OCI-LY1 (cell line): Measurements from ENCODE around the gene PROZ.

ENCODE experiments used
- H2AFZ ChIP-seq: fragments of 200-600 bp; sonication (generic), shearing (Covaris generic); 2 replicates; pipeline ENCODE4 v1.6.0; 2014; ENCODE audit warnings: antibody characterized with exemption, mild to moderate bottlenecking, low read length
- H3F3A ChIP-seq: fragments of 200-600 bp; sonication (generic), shearing (Covaris generic); 2 replicates; pipeline ENCODE4 v1.6.0; 2014; ENCODE audit warnings: mild to moderate bottlenecking, antibody characterized with exemption, low read length, moderate library complexity; ENCODE audit not compliant: insufficient read depth
- H3K27ac ChIP-seq: fragments of 200-600 bp; sonication (generic); 2 replicates; pipeline ENCODE4 v1.5.1; 2014; ENCODE audit warnings: low read length, mixed run types, mild to moderate bottlenecking, low read depth; ENCODE audit not compliant: poor library complexity, severe bottlenecking
- H3K27me3 ChIP-seq: fragments of 200-600 bp; sonication (generic); 2 replicates; pipeline ENCODE4 v1.6.0; 2014; ENCODE audit warnings: antibody characterized with exemption, mild to moderate bottlenecking, low read length, moderate library complexity; ENCODE audit not compliant: insufficient read depth
- H3K36me3 ChIP-seq: fragments of 200-600 bp; sonication (generic); 2 replicates; pipeline ENCODE4 v1.6.1; 2014; ENCODE audit warnings: mild to moderate bottlenecking, antibody characterized with exemption, low read length, moderate library complexity, mixed read lengths; ENCODE audit not compliant: insufficient read depth
- H3K4me1 ChIP-seq: fragments of 200-600 bp; sonication (generic); 2 replicates; pipeline ENCODE4 v1.5.1; 2014; ENCODE audit warnings: mild to moderate bottlenecking, low read length, moderate library complexity; ENCODE audit not compliant: insufficient read depth, severe bottlenecking
- H3K4me2 ChIP-seq: fragments of 200-600 bp; sonication (generic), shearing (Covaris generic); 2 replicates; pipeline ENCODE4 v1.6.1; 2014; ENCODE audit warnings: low read length
- H3K4me3 ChIP-seq: fragments of 200-600 bp; sonication (generic); 2 replicates; pipeline ENCODE4 v1.5.1; 2014; ENCODE audit warnings: low read length, low read depth, mild to moderate bottlenecking, mixed read lengths; ENCODE audit not compliant: poor library complexity, severe bottlenecking
- H3K79me2 ChIP-seq: fragments of 200-600 bp; shearing (Covaris generic); 2 replicates; pipeline ENCODE4 v1.6.1; 2016; ENCODE audit warnings: mixed run types, low read length, mixed read lengths; ENCODE audit not compliant: insufficient read depth
- H3K9ac ChIP-seq: fragments of 200-600 bp; sonication (generic), shearing (Covaris generic); 2 replicates; pipeline ENCODE4 v1.6.1; 2014; ENCODE audit warnings: mild to moderate bottlenecking, low read length, mixed read lengths
- H3K9me2 ChIP-seq: fragments of 200-600 bp; sonication (generic), shearing (Covaris generic); 2 replicates; pipeline ENCODE4 v1.6.1; 2014; ENCODE audit warnings: low read depth, mild to moderate bottlenecking, low read length, mixed read lengths
- H3K9me3 ChIP-seq: fragments of 200-600 bp; shearing (Covaris generic); 2 replicates; pipeline ENCODE4 v1.6.1; 2014; ENCODE audit warnings: low read length, mixed read lengths
- H4K20me1 ChIP-seq: fragments of 200-600 bp; sonication (generic), shearing (Covaris generic); 2 replicates; pipeline ENCODE4 v1.6.0; 2016; ENCODE audit warnings: mild to moderate bottlenecking, low read length; ENCODE audit not compliant: insufficient read depth
- EZH2 ChIP-seq: fragments of 200-600 bp; sonication (generic), shearing (Covaris generic); IDR thresholded peaks from 2 replicates; pipeline ENCODE4 v1.8.0; 2017; ENCODE audit warnings: borderline replicate concordance, mixed run types, mild to moderate bottlenecking, antibody characterized with exemption, low read length, moderate library complexity, mixed read lengths
- TF ChIP-seq, protein P1 (sequence below): fragments of 200-600 bp; sonication (generic), shearing (Covaris generic); IDR thresholded peaks from 2 replicates; pipeline ENCODE4 v1.5.1; 2017; ENCODE audit warnings: mild to moderate bottlenecking, antibody characterized with exemption, low read length, moderate library complexity, mixed read lengths

The PROZ gene

DNA sequence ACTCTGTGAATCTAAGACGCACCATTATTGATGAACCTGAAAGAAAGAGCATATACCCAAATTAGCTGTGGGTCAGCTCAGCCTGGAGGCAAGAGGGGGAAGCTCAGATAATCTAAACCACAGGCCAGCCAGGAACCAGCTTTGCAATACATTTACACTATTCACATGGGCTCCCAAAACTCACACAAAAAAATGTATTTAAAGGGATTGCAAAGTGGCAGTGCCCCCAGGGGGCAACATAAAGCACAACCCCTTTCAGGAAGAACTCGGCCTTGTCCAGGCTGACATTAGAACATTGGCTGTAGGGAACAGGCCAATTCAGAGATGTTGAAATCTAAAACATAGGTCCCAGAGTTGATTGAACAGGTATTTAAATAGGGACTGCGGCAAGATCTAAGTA lies 3.2 kb upstream of the PROZ start:
- Histone ChIP-seq H3K4me1 (peaks cover 17% of the 10 kb centered on the region), H3K36me3 (peaks cover 5% of the 10 kb centered on the region; the same call in 1 of the 2 replicates), H3K9ac (no peak overlapping the region), H3K4me2 (no peak overlapping the region), H3F3A (no peaks in the 10 kb centered on the region), H3K9me3 (peaks cover 8% of the 10 kb centered on the region), H2AFZ (no peak overlapping the region), H3K9me2 (no peaks in the 10 kb centered on the region), H3K27me3 (peaks cover 26% of the 10 kb centered on the region; the same call in 1 of the 2 replicates), H3K79me2 (no peaks in the 10 kb centered on the region), H4K20me1 (no peaks in the 10 kb centered on the region), H3K4me3 (no peak overlapping the region), H3K27ac (no peak overlapping the region)
- TF ChIP-seq, protein P1, sequence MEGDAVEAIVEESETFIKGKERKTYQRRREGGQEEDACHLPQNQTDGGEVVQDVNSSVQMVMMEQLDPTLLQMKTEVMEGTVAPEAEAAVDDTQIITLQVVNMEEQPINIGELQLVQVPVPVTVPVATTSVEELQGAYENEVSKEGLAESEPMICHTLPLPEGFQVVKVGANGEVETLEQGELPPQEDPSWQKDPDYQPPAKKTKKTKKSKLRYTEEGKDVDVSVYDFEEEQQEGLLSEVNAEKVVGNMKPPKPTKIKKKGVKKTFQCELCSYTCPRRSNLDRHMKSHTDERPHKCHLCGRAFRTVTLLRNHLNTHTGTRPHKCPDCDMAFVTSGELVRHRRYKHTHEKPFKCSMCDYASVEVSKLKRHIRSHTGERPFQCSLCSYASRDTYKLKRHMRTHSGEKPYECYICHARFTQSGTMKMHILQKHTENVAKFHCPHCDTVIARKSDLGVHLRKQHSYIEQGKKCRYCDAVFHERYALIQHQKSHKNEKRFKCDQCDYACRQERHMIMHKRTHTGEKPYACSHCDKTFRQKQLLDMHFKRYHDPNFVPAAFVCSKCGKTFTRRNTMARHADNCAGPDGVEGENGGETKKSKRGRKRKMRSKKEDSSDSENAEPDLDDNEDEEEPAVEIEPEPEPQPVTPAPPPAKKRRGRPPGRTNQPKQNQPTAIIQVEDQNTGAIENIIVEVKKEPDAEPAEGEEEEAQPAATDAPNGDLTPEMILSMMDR, result no peak

DNA sequence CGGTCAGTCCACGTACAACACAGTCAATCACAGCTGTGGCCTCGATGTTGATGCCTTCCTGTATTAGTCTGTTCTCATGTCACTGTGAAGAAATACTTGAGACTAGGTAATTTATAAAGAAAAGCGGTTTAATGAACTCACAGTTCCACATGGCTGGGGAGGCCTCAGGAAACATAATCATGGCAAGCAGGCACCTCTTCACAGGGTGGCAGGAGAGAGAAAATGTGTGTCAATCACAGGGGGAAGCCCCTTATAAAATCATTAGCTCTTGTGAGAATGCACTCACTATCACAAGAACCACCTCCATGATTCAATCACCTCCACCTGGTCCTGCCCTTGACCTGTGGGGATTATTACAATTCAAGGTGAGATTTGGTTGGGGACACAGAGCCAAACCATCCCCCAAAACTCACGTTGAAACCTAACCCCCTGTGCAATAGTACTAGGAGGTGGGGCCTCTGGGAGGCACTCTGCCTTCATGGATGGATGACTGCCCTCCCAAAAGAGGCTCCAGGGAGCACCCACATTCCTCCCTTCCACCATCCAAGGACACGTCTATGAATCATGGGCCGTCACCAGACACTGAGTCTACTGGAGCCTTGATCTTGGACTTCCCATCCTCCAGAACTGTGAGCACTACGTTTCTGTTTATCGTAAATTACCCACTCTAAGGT lies 2.3 kb upstream of the PROZ start:
- H3K36me3 ChIP-seq, result peaks cover 5% of the 10 kb centered on the region; the same call in 1 of the 2 replicates
- no peaks in the 10 kb centered on the region for H3K9me2 ChIP-seq
- no peak overlapping the region for H3K27ac ChIP-seq
- no peak overlapping the region for H2AFZ ChIP-seq
- peaks cover 17% of the 10 kb centered on the region for H3K4me1 ChIP-seq
- peaks cover 26% of the 10 kb centered on the region; the same call in 1 of the 2 replicates for H3K27me3 ChIP-seq
- H3K79me2 ChIP-seq, result no peaks in the 10 kb centered on the region
- H3K4me2 ChIP-seq, result no peak overlapping the region
- H3K9me3 ChIP-seq, result peaks cover 8% of the 10 kb centered on the region
- no peak overlapping the region for H3K9ac ChIP-seq
- TF ChIP-seq EZH2, result no peak
- TF ChIP-seq, protein P1, result no peak
- H4K20me1 ChIP-seq, result no peaks in the 10 kb centered on the region
- H3K4me3 ChIP-seq, result no peak overlapping the region
- no peaks in the 10 kb centered on the region for H3F3A ChIP-seq

DNA sequence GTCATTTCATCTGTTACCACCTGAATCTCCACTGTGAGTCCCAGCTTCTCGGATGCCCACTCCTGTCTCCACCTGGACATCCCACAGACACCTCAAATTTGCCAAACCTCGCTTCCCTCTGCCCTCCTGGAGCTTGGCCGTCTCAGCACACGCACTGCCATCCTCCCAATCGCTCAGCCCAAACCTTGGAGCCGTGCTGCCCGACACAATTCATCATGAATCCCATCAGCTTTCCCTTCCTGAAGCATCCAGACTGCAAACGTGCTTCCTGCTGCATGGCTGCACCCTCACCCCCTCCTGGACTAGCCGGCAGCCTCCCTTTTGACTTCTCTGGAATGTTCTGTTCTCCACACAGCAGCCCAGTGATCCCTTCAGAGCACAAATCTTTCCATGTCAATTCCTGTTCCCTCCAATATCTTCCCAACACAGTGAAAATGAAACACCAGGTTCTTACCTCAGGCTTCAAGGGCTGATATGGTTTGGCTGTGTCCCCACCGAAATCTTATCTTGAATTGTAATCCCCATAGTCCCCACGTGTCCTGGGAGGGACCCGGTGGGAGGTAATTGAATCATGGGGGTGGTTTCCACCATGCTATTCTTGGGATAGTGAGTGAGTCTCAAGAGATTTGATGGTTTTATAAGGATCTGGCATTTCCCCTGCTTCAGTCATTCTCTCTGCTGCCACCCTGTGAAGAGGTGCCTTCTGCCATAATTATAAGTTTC lies 1.1 kb upstream of the PROZ start:
- H3K9me2 ChIP-seq, result no peaks in the 10 kb centered on the region
- H3K9me3 ChIP-seq, result peaks cover 8% of the 10 kb centered on the region

More for the DNA sequence above, 1.1 kb upstream of the PROZ start:
- no peak overlapping the region for H2AFZ ChIP-seq
- H3K36me3 ChIP-seq, result peaks cover 5% of the 10 kb centered on the region; the same call in 1 of the 2 replicates
- H3F3A ChIP-seq, result no peaks in the 10 kb centered on the region
- no peak overlapping the region for H3K27ac ChIP-seq
- H3K27me3 ChIP-seq, result peaks cover 22% of the 10 kb centered on the region; the same call in 1 of the 2 replicates
- TF ChIP-seq EZH2, result no peak
- TF ChIP-seq, protein P1, result no peak
- no peak overlapping the region for H3K9ac ChIP-seq
- no peak overlapping the region for H3K4me2 ChIP-seq
- H3K79me2 ChIP-seq, result no peaks in the 10 kb centered on the region
- no peak overlapping the region for H3K4me3 ChIP-seq
- H4K20me1 ChIP-seq, result no peaks in the 10 kb centered on the region
- H3K4me1 ChIP-seq, result peaks cover 17% of the 10 kb centered on the region
